BLaER1 treated with 17β-estradiol and CSF1 and Interleukin-3, amounts not matched to agents 10 nM and 100 nM (cell line): ENCODE data around the gene ATG3.
"Not testable (repeated sequence)": the region's sequence is repeated elsewhere in the genome, so short reads cannot be mapped to it uniquely, and the experiment has no call there.

ENCODE experiments used
- H3K27ac ChIP-seq, 11 experiments: shearing (Covaris generic); formaldehyde crosslinking; 2 replicates each; pipeline ENCODE4 v1.8.1; 2022
- H3K27me3 ChIP-seq, 11 experiments: shearing (Covaris generic); formaldehyde crosslinking; 2 replicates each; pipeline ENCODE4 v1.8.1; 2022
- H3K36me3 ChIP-seq, 11 experiments: shearing (Covaris generic); formaldehyde crosslinking; 2 replicates each; pipeline ENCODE4 v1.8.1; 2022
- H3K4me1 ChIP-seq, 10 experiments: shearing (Covaris generic); formaldehyde crosslinking; 2 replicates each; pipeline ENCODE4 v1.8.1; 2022
- H3K4me2 ChIP-seq, 11 experiments: shearing (Covaris generic); formaldehyde crosslinking; 2 replicates each; pipeline ENCODE4 v1.8.1; 2022
- H3K4me3 ChIP-seq, 10 experiments: shearing (Covaris generic); formaldehyde crosslinking; 2 replicates each; pipeline ENCODE4 v1.8.1; 2022
- H3K9ac ChIP-seq, 11 experiments: shearing (Covaris generic); formaldehyde crosslinking; 2 replicates each; pipeline ENCODE4 v1.8.1; 2022
- H3K9me3 ChIP-seq, 11 experiments: shearing (Covaris generic); formaldehyde crosslinking; replicated peaks in 1 of 11; 2 replicates each; pipeline ENCODE4 v1.8.1; 2022
- H4K20me1 ChIP-seq, 11 experiments: shearing (Covaris generic); formaldehyde crosslinking; 2 replicates each; pipeline ENCODE4 v1.8.1; 2022
- Cebpa-rat ChIP-seq, 11 experiments: shearing (Covaris generic); IDR thresholded peaks; 2 replicates each; pipeline ENCODE4 v1.8.1; 2022

The ATG3 gene

DNA sequence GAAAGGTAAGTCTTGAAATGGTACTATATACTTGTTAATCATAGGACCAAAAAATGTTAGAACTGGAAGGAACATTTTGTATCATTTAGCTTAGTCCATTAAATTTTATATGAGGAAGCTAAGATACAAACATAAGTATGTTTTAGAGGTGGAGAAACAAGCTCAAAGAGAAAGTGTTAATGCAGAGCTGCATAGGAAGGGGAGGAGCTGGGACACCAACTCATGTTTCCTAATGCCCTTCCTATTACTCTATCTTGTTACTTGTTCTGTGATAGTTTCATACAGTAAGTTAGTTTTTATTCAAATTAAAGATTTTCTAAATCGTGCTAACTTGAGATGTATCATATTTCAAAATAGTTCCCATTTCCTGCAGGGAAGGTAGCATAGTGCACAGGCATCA, 7.5 kb upstream of the ATG3 start:
- Histone ChIP-seq H3K36me3 (peaks cover 24 to 72% (median 53%) of the 10 kb centered on the region in 11 experiments), H4K20me1 (no peaks in the 10 kb centered on the region), H3K27ac (no peak overlapping the region), H3K4me1 (peaks cover 0 to 24% (median 5%) of the 10 kb centered on the region in 10 experiments; a peak in 11 of 20 replicates), H3K4me2 (peak overlapping the region in 2 of 11 experiments; percentile 29 to 42; a peak in 2 of 22 replicates), H3K4me3 (no peak overlapping the region), H3K27me3 (no peaks in the 10 kb centered on the region), H3K9ac (no peak overlapping the region), H3K9me3 (peaks cover 0 to 4% (median 0%) of the 10 kb centered on the region in 11 experiments; a peak in 1 of 22 replicates)
- TF ChIP-seq Cebpa-rat (IDR thresholded peaks at IDR 0.05), result no peak

DNA sequence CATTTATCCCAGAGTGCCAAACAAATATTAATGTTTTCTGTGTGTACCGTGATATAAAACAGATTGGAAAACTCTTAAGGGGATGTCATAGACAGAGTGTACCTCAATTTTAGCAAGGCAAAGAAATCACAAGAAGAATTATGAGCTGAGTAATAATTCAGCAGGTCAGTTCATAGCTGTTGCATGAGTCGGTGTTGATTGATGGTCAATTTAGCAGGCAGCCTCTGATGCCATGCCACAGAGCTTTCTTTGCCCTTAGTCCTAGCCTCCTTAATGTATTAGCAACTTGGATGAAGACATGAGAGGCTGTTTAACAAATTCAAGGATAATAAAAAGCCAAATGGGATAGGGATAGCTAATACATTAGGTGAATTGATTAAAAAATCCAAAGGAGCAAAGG, 6.9 kb upstream of the ATG3 start:
- no peak overlapping the region for H3K27ac ChIP-seq
- no peak overlapping the region for H3K9ac ChIP-seq
- TF ChIP-seq Cebpa-rat (IDR thresholded peaks at IDR 0.05), result no peak
- H3K9me3 ChIP-seq, result peaks cover 0 to 4% (median 0%) of the 10 kb centered on the region in 11 experiments; a peak in 1 of 22 replicates
- no peaks in the 10 kb centered on the region for H3K27me3 ChIP-seq
- no peaks in the 10 kb centered on the region for H4K20me1 ChIP-seq
- peaks cover under 1 to 24% (median 6%) of the 10 kb centered on the region in 10 experiments; a peak in 17 of 20 replicates for H3K4me1 ChIP-seq
- H3K4me3 ChIP-seq, result no peak overlapping the region
- H3K4me2 ChIP-seq, result no peak overlapping the region
- peaks cover 21 to 66% (median 50%) of the 10 kb centered on the region in 11 experiments for H3K36me3 ChIP-seq

DNA sequence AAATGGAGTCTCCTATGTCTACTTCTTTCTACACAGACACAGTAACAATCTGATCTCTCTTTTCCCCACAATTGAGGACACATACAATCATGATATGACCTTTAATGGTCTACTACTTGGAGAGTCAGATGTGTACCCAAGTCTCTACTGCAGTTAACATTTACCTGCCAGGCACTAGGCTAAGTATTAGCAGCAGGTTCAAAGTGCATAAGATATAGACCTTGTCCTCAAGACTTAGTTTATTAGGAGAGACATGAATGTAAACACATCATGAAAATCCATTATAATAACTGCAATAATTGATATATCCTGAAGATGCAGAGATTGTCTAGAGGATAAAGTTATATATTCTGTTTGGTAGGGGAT, 3.2 kb upstream of the ATG3 start:
- peaks cover 8 to 21% (median 15%) of the 10 kb centered on the region in 10 experiments for H3K4me1 ChIP-seq
- H3K27ac ChIP-seq, result no peak overlapping the region
- peaks cover 0 to 2% (median 0%) of the 10 kb centered on the region in 11 experiments; a peak in 5 of 22 replicates for H4K20me1 ChIP-seq
- no peak for TF ChIP-seq Cebpa-rat (IDR thresholded peaks at IDR 0.05)
- no peak overlapping the region for H3K4me3 ChIP-seq
- H3K9me3 ChIP-seq, result no peaks in the 10 kb centered on the region
- H3K9ac ChIP-seq, result no peak overlapping the region
- no peak overlapping the region for H3K4me2 ChIP-seq
- H3K36me3 ChIP-seq, result peaks cover 2 to 34% (median 23%) of the 10 kb centered on the region in 11 experiments; a peak in 20 of 22 replicates
- no peaks in the 10 kb centered on the region for H3K27me3 ChIP-seq

DNA sequence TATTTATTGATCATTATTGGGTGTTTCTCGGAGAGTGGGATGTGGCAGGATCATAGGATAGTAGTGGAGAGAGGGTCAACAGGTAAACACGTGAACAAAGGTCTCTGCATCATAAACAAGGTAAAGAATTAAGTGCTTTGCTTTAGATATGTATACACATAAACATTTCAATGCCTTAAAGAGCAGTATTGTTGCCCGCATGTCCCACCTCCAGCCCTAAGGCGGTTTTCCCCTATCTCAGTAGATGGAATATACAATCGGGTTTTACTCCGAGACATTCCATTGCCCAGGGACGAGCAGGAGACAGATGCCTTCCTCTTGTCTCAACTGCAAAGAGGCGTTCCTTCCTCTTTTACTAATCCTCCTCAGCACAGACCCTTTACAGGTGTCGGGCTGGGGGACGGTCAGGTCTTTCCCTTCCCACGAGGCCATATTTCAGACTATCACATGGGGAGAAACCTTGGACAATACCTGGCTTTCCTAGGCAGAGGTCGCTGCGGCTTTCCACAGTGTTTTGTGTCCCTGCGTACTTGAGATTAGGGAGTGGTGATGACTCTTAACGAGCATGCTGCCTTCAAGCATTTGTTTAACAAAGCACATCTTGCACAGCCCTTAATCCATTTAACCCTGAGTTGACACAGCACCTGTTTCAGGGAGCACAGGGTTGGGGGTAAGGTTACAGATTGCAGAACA, 2.6 kb upstream of the ATG3 start:
- not testable (repeated sequence) for H3K27ac ChIP-seq, H3K9ac ChIP-seq, H3K9me3 ChIP-seq, H3K27me3 ChIP-seq, H4K20me1 ChIP-seq, H3K4me3 ChIP-seq
- Histone ChIP-seq H3K4me2 (peak overlapping the region in 1 of 11 experiments; percentile 94; a peak in 1 of 22 replicates), H3K36me3 (peaks cover 0 to 29% (median 19%) of the 10 kb centered on the region in 11 experiments; a peak in 18 of 22 replicates), H3K4me1 (peaks cover 14 to 23% (median 19%) of the 10 kb centered on the region in 10 experiments)

DNA sequence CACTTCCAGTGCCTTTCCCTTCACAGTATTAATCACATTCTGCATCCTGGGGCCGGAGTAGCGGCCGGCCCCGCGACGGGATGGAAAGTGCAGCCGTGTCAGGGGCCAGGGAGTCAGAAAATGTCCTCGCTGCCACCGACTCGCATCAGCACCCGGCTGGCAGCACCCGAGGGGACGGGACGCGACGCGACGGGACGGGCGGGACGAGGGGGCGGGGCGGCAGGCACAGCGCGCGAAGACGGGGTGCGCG, 353 bp downstream of the ATG3 start:
- Histone ChIP-seq H3K9me3 (peaks cover 0 to 9% (median 7%) of the 10 kb centered on the region in 11 experiments; a peak in 9 of 22 replicates), H3K27me3 (no peaks in the 10 kb centered on the region), H4K20me1 (peaks cover 0 to 21% (median 8%) of the 10 kb centered on the region in 11 experiments; a peak in 10 of 22 replicates), H3K4me1 (peaks cover 21 to 45% (median 42%) of the 10 kb centered on the region in 10 experiments), H3K36me3 (peaks cover 6 to 38% (median 20%) of the 10 kb centered on the region in 11 experiments), H3K27ac (peak overlapping the region; percentile 86 to 96 (median 94)), H3K4me3 (peak overlapping the region; percentile 79 to 96 (median 90)), H3K9ac (peak overlapping the region; percentile 87 to 96 (median 94)), H3K4me2 (peak overlapping the region; percentile 37 to 97 (median 90); a peak in 21 of 22 replicates)
- no peak for TF ChIP-seq Cebpa-rat (IDR thresholded peaks at IDR 0.05)

DNA sequence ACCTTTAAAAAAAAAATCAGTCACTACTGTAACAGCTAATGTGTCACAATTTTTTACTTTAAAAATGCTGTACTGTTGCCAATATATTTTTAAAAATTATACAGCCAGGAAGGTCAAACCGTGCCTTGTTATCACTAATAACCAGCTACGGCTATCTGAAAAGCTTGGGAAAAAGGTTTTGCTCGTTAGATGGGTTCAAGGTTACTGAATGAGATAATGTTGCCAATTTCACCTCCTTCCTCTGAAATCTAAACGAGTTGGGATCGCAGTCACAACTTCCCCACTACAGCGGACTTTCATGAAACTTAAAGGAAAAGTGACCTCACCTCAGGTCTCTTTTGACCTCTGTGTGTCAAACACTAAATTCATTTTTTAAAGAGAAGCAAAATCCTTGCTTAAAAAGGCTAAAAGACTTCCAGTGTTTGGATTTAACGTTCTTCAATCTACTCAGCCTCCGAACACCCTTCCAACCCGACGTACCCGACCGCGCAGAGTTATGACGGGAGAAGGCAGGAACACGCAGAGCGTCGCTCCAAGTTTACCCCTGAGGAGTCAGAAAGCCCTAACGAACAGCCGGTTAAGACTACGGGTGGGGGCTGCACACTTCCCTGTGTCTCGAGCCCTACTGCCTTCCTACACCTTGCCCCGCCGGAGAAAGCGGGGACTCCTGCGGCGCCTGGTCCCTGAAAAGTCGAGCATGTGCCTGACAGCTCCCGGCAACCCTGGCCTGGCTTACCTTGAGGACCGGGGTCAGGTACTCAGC, 860 bp downstream of the ATG3 start:
- peak overlapping the region; percentile 79 to 96 (median 90) for H3K4me3 ChIP-seq
- H3K36me3 ChIP-seq, result peaks cover 6 to 42% (median 21%) of the 10 kb centered on the region in 11 experiments
- no peaks in the 10 kb centered on the region for H3K27me3 ChIP-seq
- H3K9ac ChIP-seq, result peak overlapping the region; percentile 87 to 96 (median 94)
- peaks cover 0 to 9% (median 7%) of the 10 kb centered on the region in 11 experiments; a peak in 9 of 22 replicates for H3K9me3 ChIP-seq
- no peak for TF ChIP-seq Cebpa-rat (IDR thresholded peaks at IDR 0.05)
- H3K4me2 ChIP-seq, result peak overlapping the region; percentile 78 to 97 (median 91)
- H3K4me1 ChIP-seq, result peaks cover 21 to 49% (median 46%) of the 10 kb centered on the region in 10 experiments
- H3K27ac ChIP-seq, result peak overlapping the region; percentile 86 to 96 (median 94)
- peaks cover 0 to 25% (median 8%) of the 10 kb centered on the region in 11 experiments; a peak in 10 of 22 replicates for H4K20me1 ChIP-seq

DNA sequence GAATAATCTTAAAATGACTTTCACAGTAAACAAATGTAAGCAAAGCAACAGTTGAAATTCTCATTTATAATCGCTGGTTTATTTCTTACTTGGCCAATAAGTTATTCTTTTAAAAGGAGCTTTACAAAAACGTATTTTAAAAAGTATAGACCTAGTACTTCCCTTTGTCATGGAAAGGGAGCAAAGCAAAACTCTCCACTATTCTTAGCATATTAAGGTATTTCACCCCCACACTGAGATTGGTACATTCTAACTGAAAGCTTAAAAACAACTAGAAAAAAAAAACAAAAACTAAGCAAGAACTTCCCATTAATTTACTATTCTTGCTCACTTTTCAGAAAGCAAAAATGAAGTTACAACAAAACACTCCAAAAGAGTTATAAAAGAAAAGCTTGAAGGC, 1.5 kb downstream of the ATG3 start:
- H3K9me3 ChIP-seq, result peaks cover 0 to 9% (median 7%) of the 10 kb centered on the region in 11 experiments; a peak in 9 of 22 replicates
- peaks cover 0 to 31% (median 8%) of the 10 kb centered on the region in 11 experiments; a peak in 10 of 22 replicates for H4K20me1 ChIP-seq
- peak overlapping the region; percentile 79 to 96 (median 90) for H3K4me3 ChIP-seq
- peak overlapping the region; percentile 87 to 96 (median 94) for H3K9ac ChIP-seq
- H3K4me1 ChIP-seq, result peaks cover 21 to 55% (median 52%) of the 10 kb centered on the region in 10 experiments
- peaks cover 6 to 37% (median 17%) of the 10 kb centered on the region in 11 experiments for H3K36me3 ChIP-seq
- peak overlapping the region; percentile 78 to 97 (median 91); a peak in 21 of 22 replicates for H3K4me2 ChIP-seq
- peak overlapping the region; percentile 86 to 96 (median 94) for H3K27ac ChIP-seq
- no peaks in the 10 kb centered on the region for H3K27me3 ChIP-seq
- no peak for TF ChIP-seq Cebpa-rat (IDR thresholded peaks at IDR 0.05)

DNA sequence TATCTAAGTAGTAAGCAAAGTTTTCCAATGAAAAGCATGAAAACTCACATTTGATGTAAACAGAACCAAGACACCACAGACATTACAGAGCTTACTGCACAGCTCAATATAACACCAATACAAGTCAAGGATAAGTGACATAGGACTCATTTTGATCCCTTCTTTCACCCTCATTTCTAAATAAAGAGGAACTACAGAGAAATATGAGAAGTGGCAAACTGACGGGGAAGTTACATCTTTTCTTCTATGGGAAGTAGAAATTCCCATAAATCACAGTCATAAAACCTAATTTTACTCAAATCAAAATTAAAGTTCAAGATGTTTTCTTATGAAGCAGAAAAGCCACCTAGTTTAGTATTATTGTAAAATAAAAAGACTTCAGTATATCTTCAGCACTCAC, 3.8 kb downstream of the ATG3 start:
- TF ChIP-seq Cebpa-rat (IDR thresholded peaks at IDR 0.05), result no peak
- peak overlapping the region in 3 of 11 experiments; percentile 31 to 93 (median 47); a peak in 5 of 22 replicates for H3K27ac ChIP-seq
- H3K4me2 ChIP-seq, result peak overlapping the region in 7 of 11 experiments; percentile 36 to 97 (median 93); a peak in 13 of 22 replicates
- H3K4me3 ChIP-seq, result peak overlapping the region in 3 of 10 experiments; percentile 38 to 90 (median 79); a peak in 5 of 20 replicates
- peaks cover 6 to 34% (median 19%) of the 10 kb centered on the region in 11 experiments for H3K36me3 ChIP-seq
- peaks cover 22 to 70% (median 61%) of the 10 kb centered on the region in 10 experiments for H3K4me1 ChIP-seq
- peak overlapping the region in 1 of 11 experiments; percentile 26; a peak in 1 of 22 replicates for H3K9ac ChIP-seq
- peaks cover 0 to 51% (median 22%) of the 10 kb centered on the region in 11 experiments; a peak in 11 of 22 replicates for H4K20me1 ChIP-seq
- H3K27me3 ChIP-seq, result no peaks in the 10 kb centered on the region
- H3K9me3 ChIP-seq, result peaks cover 0 to 9% (median 7%) of the 10 kb centered on the region in 11 experiments; a peak in 9 of 22 replicates
